Muscle of leg (tissue), 11 donors: Measurements from ENCODE around the gene TRIM9. TPM values are rescaled to one million over a fixed set of nuclear protein-coding genes. Genes with fewer than 3 reads are reported as not detected.

Experiments
- DNase-seq: peaks from one replicate; pipeline ENCODE4 v3.0.0; 2013
- H3K27ac ChIP-seq: one replicate; pipeline ENCODE4 v1.5.1; 2013; ENCODE audit warnings: mild to moderate bottlenecking, low read length, control low read depth
- H3K27me3 ChIP-seq: one replicate; pipeline ENCODE4 v1.6.1; 2013; ENCODE audit warnings: low read length; ENCODE audit not compliant: control insufficient read depth, insufficient read depth
- H3K36me3 ChIP-seq: one replicate; pipeline ENCODE4 v1.6.1; 2013; ENCODE audit warnings: low read length; ENCODE audit not compliant: control insufficient read depth, insufficient read depth
- H3K4me1 ChIP-seq: one replicate; pipeline ENCODE4 v1.6.1; 2013; ENCODE audit warnings: low read length; ENCODE audit not compliant: control insufficient read depth, insufficient read depth
- H3K4me3 ChIP-seq: one replicate; pipeline ENCODE4 v1.5.1; 2013; ENCODE audit warnings: low read length, control low read depth
- H3K9me3 ChIP-seq: replicated peaks from 2 replicates; pipeline ENCODE4 v1.6.1; 2013; ENCODE audit warnings: low read depth, low read length; ENCODE audit not compliant: control insufficient read depth
- WGBS: methylation state at CpG from one replicate; pipeline ENCODE4 v1.1.5; 2013; ENCODE audit warnings: missing lambda C conversion rate; ENCODE audit not compliant: insufficient coverage; 5-methylcytosine and 5-hydroxymethylcytosine counted together
- polyA plus RNA-seq, 8 donors: library from polyadenylated mRNA; unstranded; fragments of 120-200 nt; gene quantifications; one replicate each; pipeline versions ENCODE4 v1.2.1 to v1.2.3, GENCODE V29; 2013; ENCODE audit warnings: inconsistent platforms in 1 of 8, low replicate concordance in 1 of 8; ENCODE audit not compliant: insufficient read length in 8 of 8, insufficient read depth in 1 of 8
- total RNA-seq: library from RNA; stranded (reverse); fragments of 120-200 nt; gene quantifications from one replicate; pipeline ENCODE4 v1.2.4, GENCODE V29; 2013

Gene TRIM9
- total and polyA plus RNA-seq, 9 donors, result 0.29 to 1.9 (median 1.0) TPM

DNA sequence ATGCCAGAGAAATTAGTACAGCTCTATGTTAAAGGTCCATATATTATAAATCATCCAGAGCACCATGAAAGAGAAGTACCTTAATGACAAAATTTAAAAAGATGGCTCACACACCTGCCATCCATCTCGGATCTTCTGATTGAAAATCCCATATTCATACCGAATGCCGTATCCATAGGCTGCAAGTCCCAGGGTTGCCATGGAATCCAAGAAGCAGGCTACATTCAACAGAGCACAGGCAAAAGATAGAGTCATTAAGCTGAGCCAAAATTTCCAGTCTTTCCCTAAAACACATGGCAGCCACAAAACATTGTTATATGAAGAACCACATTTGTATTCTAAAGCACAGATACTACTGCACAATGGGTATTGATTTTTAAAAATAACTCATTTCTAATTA is 163.3 kb downstream of the TRIM9 start:
- Histone ChIP-seq H3K27ac (no peak overlapping the region), H3K36me3 (peaks cover 3% of the 10 kb centered on the region), H3K27me3 (no peaks in the 10 kb centered on the region), H3K4me3 (no peak overlapping the region), H3K4me1 (no peaks in the 10 kb centered on the region), H3K9me3 (no peaks in the 10 kb centered on the region)
- DNase-seq, result no peak
- WGBS, result 100% methylated on average over 3 of the region's 3 CpGs

DNA sequence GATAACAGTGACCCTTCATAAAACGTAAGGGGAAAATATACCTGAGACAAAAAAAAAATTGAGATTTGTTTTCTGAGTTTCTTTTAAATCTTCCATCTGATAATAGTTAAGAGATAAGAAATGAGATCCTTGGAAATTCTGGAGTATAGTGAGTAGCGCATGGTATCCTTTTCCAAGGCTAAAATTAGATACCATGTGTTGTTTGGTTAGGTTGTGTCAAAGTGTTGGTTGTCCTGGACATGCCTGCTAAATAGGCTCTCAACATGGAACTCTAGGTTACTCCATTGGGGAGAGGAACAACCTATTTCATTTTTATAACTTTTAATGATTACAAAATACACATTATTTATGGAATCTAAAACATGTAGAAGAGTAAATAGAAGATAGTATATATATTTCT is 165.4 kb downstream of the TRIM9 start:
- peak; percentile 28 for DNase-seq
- 100% methylated on average over 1 of the region's 2 CpGs for WGBS

GRCh38 chr14:50928002-50928635 is 166.8 kb downstream of the TRIM9 start:
- peak; percentile 64 for DNase-seq
- Histone ChIP-seq H3K4me1 (no peaks in the 10 kb centered on the region), H3K27me3 (no peaks in the 10 kb centered on the region), H3K27ac (no peak overlapping the region), H3K9me3 (no peaks in the 10 kb centered on the region), H3K36me3 (peaks cover 3% of the 10 kb centered on the region), H3K4me3 (no peak overlapping the region)
- WGBS, result 95% methylated on average over 4 of the region's 6 CpGs

More for the DNA sequence above, 165.4 kb downstream of the TRIM9 start:
- no peak overlapping the region for H3K27ac ChIP-seq
- H3K4me1 ChIP-seq, result no peaks in the 10 kb centered on the region
- peaks cover 3% of the 10 kb centered on the region for H3K36me3 ChIP-seq
- no peaks in the 10 kb centered on the region for H3K27me3 ChIP-seq
- H3K4me3 ChIP-seq, result no peak overlapping the region
- no peaks in the 10 kb centered on the region for H3K9me3 ChIP-seq

GRCh38 chr14:50926851-50927386 is 168.0 kb downstream of the TRIM9 start:
- 40% methylated on average over 1 of the region's 3 CpGs for WGBS
- Histone ChIP-seq H3K9me3 (no peaks in the 10 kb centered on the region), H3K4me3 (no peak overlapping the region), H3K36me3 (peaks cover 6% of the 10 kb centered on the region), H3K4me1 (no peaks in the 10 kb centered on the region), H3K27ac (no peak overlapping the region), H3K27me3 (no peaks in the 10 kb centered on the region)
- DNase-seq, result peak; percentile 67

Other genes with a start within 250 kb of the TRIM9 start
- not detected for gene ABHD12B, start 223.1 kb downstream of the TRIM9 start, total RNA-seq
- gene ABHD12B, start 223.1 kb downstream of the TRIM9 start, polyA plus RNA-seq, result 1 to 10 TPM in 5 of 8 donors, under 1 TPM in 3; 0.49 to 1.7 (median 1.3) TPM
- gene PYGL, start 150.6 kb downstream of the TRIM9 start, total RNA-seq, result 25.8 TPM
- 10 to 100 TPM; 17.7 to 42.4 (median 32.4) TPM for gene PYGL, start 150.6 kb downstream of the TRIM9 start, polyA plus RNA-seq
- gene TMX1, start 145.1 kb upstream of the TRIM9 start, total RNA-seq, result 20.4 TPM
- gene TMX1, start 145.1 kb upstream of the TRIM9 start, polyA plus RNA-seq, result 10 to 100 TPM; 24.0 to 36.7 (median 28.5) TPM